ENCODE measurements around the gene CPT1A. TPM values are rescaled to one million over a fixed set of nuclear protein-coding genes. Genes with fewer than 3 reads are reported as not detected.
A peak's percentile ranks its signal among the peaks of the same experiment; 100 is the strongest.

Gene CPT1A
- total and polyA plus RNA-seq, 3 donors from 2014 or later: 39.2 to 58.5 (median 49.1) TPM

- H3K9me3 ChIP-seq: no peaks in the 10 kb centered on the region
- H3K36me3 ChIP-seq (ENCODE audit: low read depth, missing control alignments): no peaks in the 10 kb centered on the region
- H3K4me1 ChIP-seq: peaks cover 6% of the 10 kb centered on the region
- intact Hi-C loops (cut with DNase I; ENCODE audit: low total_unique reads): no loop called here
- no peak for DNase-seq
- H3K27ac ChIP-seq: no peak overlapping the region
- no peaks in the 10 kb centered on the region for H3K27me3 ChIP-seq
- TF ChIP-seq CTCF (IDR thresholded peaks at IDR 0.05) (no peak), POLR2A (IDR thresholded peaks at IDR 0.05) (no peak)
- 71 to 84% methylated on average over 15 to 20 of the region's 20 CpGs for WGBS, 2 donors
- H3K4me3 ChIP-seq: peak overlapping the region; percentile 38 to 44
Observed at GRCh38 chr11:68772936-68773335, 68.8 kb downstream of the CPT1A start.

DNA sequence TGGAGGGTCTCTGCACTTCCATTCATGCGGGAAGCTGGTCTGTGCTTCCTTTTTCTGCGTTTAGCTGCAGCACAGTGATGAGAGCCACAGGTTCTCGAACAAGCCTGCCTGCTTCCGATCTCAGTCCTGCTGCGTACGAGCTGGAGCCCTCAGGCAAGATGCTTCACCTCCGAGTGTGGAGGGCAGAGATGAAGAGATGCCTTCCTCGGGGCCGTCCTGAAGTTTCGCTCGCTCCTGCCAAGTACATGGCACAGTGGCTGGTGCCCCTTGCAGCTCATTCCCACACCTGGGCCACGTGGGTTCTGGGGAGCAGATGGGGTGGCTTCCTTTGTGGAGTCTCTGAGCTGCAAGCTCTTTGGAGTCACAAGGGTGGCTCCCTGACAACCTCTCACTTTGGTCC lies 70.9 kb downstream of the CPT1A start:
- H3K27ac ChIP-seq: no peak overlapping the region
- no peaks in the 10 kb centered on the region for H3K36me3 ChIP-seq (ENCODE audit: low read depth, missing control alignments)
- H3K27me3 ChIP-seq: no peaks in the 10 kb centered on the region
- TF ChIP-seq CTCF (IDR thresholded peaks at IDR 0.05) (no peak), POLR2A (IDR thresholded peaks at IDR 0.05) (no peak)
- H3K4me1 ChIP-seq: no peaks in the 10 kb centered on the region
- H3K4me3 ChIP-seq: no peak overlapping the region
- H3K9me3 ChIP-seq: no peaks in the 10 kb centered on the region
- intact Hi-C loops (cut with DNase I; ENCODE audit: low total_unique reads): no loop called here
- no peak for DNase-seq
- 76 to 92% methylated on average over 3 to 12 of the region's 12 CpGs for WGBS, 2 donors

GRCh38 chr11:68767672-68768071 lies 74.0 kb downstream of the CPT1A start:
- Histone ChIP-seq H3K27ac (no peak overlapping the region), H3K27me3 (no peaks in the 10 kb centered on the region), H3K36me3 (ENCODE audit: low read depth, missing control alignments) (no peaks in the 10 kb centered on the region), H3K9me3 (no peaks in the 10 kb centered on the region), H3K4me3 (peak overlapping the region; percentile 1 to 6), H3K4me1 (no peaks in the 10 kb centered on the region)
- DNase-seq: peak; percentile 54
- intact Hi-C loops (cut with DNase I; ENCODE audit: low total_unique reads): no loop called here
- WGBS, 2 donors: 68 to 78% methylated on average over 11 of the region's 11 CpGs
- no peak for TF ChIP-seq POLR2A (IDR thresholded peaks at IDR 0.05)
- no peak for TF ChIP-seq CTCF (IDR thresholded peaks at IDR 0.05)

GRCh38 chr11:68766786-68767185 lies 74.9 kb downstream of the CPT1A start:
- Histone ChIP-seq H3K9me3 (no peaks in the 10 kb centered on the region), H3K4me3 (no peak overlapping the region), H3K27ac (no peak overlapping the region), H3K4me1 (no peaks in the 10 kb centered on the region), H3K36me3 (ENCODE audit: low read depth, missing control alignments) (no peaks in the 10 kb centered on the region), H3K27me3 (no peaks in the 10 kb centered on the region)
- no peak for TF ChIP-seq CTCF (IDR thresholded peaks at IDR 0.05)
- no peak for TF ChIP-seq POLR2A (IDR thresholded peaks at IDR 0.05)
- no peak for DNase-seq
- intact Hi-C loops (cut with DNase I; ENCODE audit: low total_unique reads): no loop called here
- 84 to 91% methylated on average over 8 of the region's 8 CpGs for WGBS, 2 donors

GRCh38 chr11:68764746-68765145 lies 77.0 kb downstream of the CPT1A start:
- Histone ChIP-seq H3K9me3 (no peaks in the 10 kb centered on the region), H3K27ac (no peak overlapping the region), H3K36me3 (ENCODE audit: low read depth, missing control alignments) (no peaks in the 10 kb centered on the region), H3K4me1 (no peaks in the 10 kb centered on the region), H3K4me3 (no peak overlapping the region), H3K27me3 (no peaks in the 10 kb centered on the region)
- DNase-seq: no peak
- TF ChIP-seq CTCF (IDR thresholded peaks at IDR 0.05): no peak
- TF ChIP-seq POLR2A (IDR thresholded peaks at IDR 0.05): no peak
- WGBS, 2 donors: 84% methylated on average over 13 to 16 of the region's 16 CpGs
- intact Hi-C loops (cut with DNase I; ENCODE audit: low total_unique reads): no loop called here

All from testis (tissue), 3 donors.